Astrocyte (in vitro differentiated cells and primary cell): Measurements from ENCODE around the gene TYW3.

Experiments
- CTCF ChIP-seq: IDR thresholded peaks from 2 replicates; pipeline ENCODE4 v1.5.1; 2011; ENCODE audit warnings: low read depth, mild to moderate bottlenecking, inconsistent platforms, low read length, moderate library complexity; ENCODE audit not compliant: insufficient read depth
- EZH2 ChIP-seq: IDR thresholded peaks from 2 replicates; pipeline ENCODE4 v1.6.1; 2012; ENCODE audit warnings: mild to moderate bottlenecking, low read length, inconsistent platforms; ENCODE audit not compliant: insufficient read depth

- TF ChIP-seq CTCF = no peak
- no peak for TF ChIP-seq EZH2
Measured at GRCh38 chr1:74729741-74730478, 3.0 kb upstream of the TYW3 start.
